ENCODE measurements around the gene CLSTN2. TPM values are rescaled to one million over a fixed set of nuclear protein-coding genes. Genes with fewer than 3 reads are reported as not detected.

The CLSTN2 gene
- total and polyA plus RNA-seq, 10 donors: 0.02 to 0.22 (median 0.13) TPM; not detected in 1

GRCh38 chr3:140470962-140471361 is 536.0 kb downstream of the CLSTN2 start:
- Histone ChIP-seq H3K4me1 (no peaks in the 10 kb centered on the region), H3K27ac (no peak overlapping the region), H3K4me3 (no peak overlapping the region), H3K27me3 (replicated peaks in 1 of 7) (peaks cover 0 to 3% (median 0%) of the 10 kb centered on the region in 7 donors), H3K36me3 (no peaks in the 10 kb centered on the region), H3K9me3 (no peaks in the 10 kb centered on the region)
- no peak for DNase-seq
- TF ChIP-seq POLR2A (IDR thresholded peaks at IDR 0.05): no peak
- TF ChIP-seq CTCF (IDR thresholded peaks at IDR 0.05 in 8 of 11, conservative IDR thresholded peaks at IDR 0.05 in 3 of 11): no peak
- TF ChIP-seq POLR2AphosphoS5 (IDR thresholded peaks at IDR 0.05): no peak
- intact Hi-C loops (cut with DNase I; ENCODE audit: low total_unique reads): no loop called here
- WGBS, 5 donors: 94 to 100% (median 97%) methylated on average over 2 of the region's 2 CpGs

GRCh38 chr3:140472306-140473020 is 537.5 kb downstream of the CLSTN2 start:
- intact Hi-C loops (cut with DNase I; ENCODE audit: low total_unique reads): no loop called here
- no peaks in the 10 kb centered on the region for H3K36me3 ChIP-seq
- 77 to 85% (median 79%) methylated on average over 3 of the region's 3 CpGs for WGBS, 5 donors
- TF ChIP-seq CTCF (IDR thresholded peaks at IDR 0.05 in 8 of 11, conservative IDR thresholded peaks at IDR 0.05 in 3 of 11) (no peak), POLR2A (IDR thresholded peaks at IDR 0.05) (no peak), POLR2AphosphoS5 (IDR thresholded peaks at IDR 0.05) (no peak)
- DNase-seq: no peak
- H3K27me3 ChIP-seq (replicated peaks in 1 of 7): peaks cover 0 to 3% (median 0%) of the 10 kb centered on the region in 7 donors
- H3K4me1 ChIP-seq: no peaks in the 10 kb centered on the region
- no peak overlapping the region for H3K27ac ChIP-seq
- no peak overlapping the region for H3K4me3 ChIP-seq
- no peaks in the 10 kb centered on the region for H3K9me3 ChIP-seq

GRCh38 chr3:140487566-140487965 is 552.6 kb downstream of the CLSTN2 start:
- WGBS, 5 donors: 35 to 75% (median 45%) methylated on average over 1 of the region's 1 CpG
- H3K4me3 ChIP-seq: no peak overlapping the region
- no peak overlapping the region for H3K27ac ChIP-seq
- TF ChIP-seq POLR2A (IDR thresholded peaks at IDR 0.05) (no peak), CTCF (IDR thresholded peaks at IDR 0.05 in 8 of 11, conservative IDR thresholded peaks at IDR 0.05 in 3 of 11) (no peak), POLR2AphosphoS5 (IDR thresholded peaks at IDR 0.05) (no peak)
- intact Hi-C loops (cut with DNase I; ENCODE audit: low total_unique reads): no loop called here
- H3K36me3 ChIP-seq: no peaks in the 10 kb centered on the region
- H3K4me1 ChIP-seq: no peaks in the 10 kb centered on the region
- DNase-seq: no peak
- peaks cover 0 to 3% (median 0%) of the 10 kb centered on the region in 7 donors for H3K27me3 ChIP-seq (replicated peaks in 1 of 7)
- peaks cover 0 to 16% (median 5%) of the 10 kb centered on the region in 8 donors for H3K9me3 ChIP-seq

GRCh38 chr3:140493271-140493670 is 558.3 kb downstream of the CLSTN2 start:
- Histone ChIP-seq H3K27ac (no peak overlapping the region), H3K36me3 (no peaks in the 10 kb centered on the region), H3K4me3 (no peak overlapping the region), H3K4me1 (no peaks in the 10 kb centered on the region), H3K9me3 (no peaks in the 10 kb centered on the region), H3K27me3 (replicated peaks in 1 of 7) (no peaks in the 10 kb centered on the region)
- WGBS, 5 donors: 89 to 100% (median 91%) methylated on average over 1 of the region's 1 CpG
- TF ChIP-seq POLR2A (IDR thresholded peaks at IDR 0.05): no peak
- no peak for TF ChIP-seq POLR2AphosphoS5 (IDR thresholded peaks at IDR 0.05)
- TF ChIP-seq CTCF (IDR thresholded peaks at IDR 0.05 in 8 of 11, conservative IDR thresholded peaks at IDR 0.05 in 3 of 11): no peak
- no peak for DNase-seq
- intact Hi-C loops (cut with DNase I; ENCODE audit: low total_unique reads): no loop called here
